Ascending aorta (tissue), 2 donors: Measurements from ENCODE around the gene SPAG17. TPM values are rescaled to one million over a fixed set of nuclear protein-coding genes. Genes with fewer than 3 reads are reported as not detected.

Experiments used
- DNase-seq, 2 donors: peaks; one replicate each; pipeline ENCODE4 v3.0.0-alpha.2; 2019; ENCODE audit warnings: low spot score in 2 of 2
- H3K27ac ChIP-seq, 2 donors: fragments of 200-600 bp; sonication (generic); one replicate each; pipeline ENCODE4 v1.5.1; 2016 to 2017; ENCODE audit warnings: mild to moderate bottlenecking in 1 of 2
- H3K27me3 ChIP-seq: fragments of 200-600 bp; sonication (generic); one replicate; pipeline ENCODE4 v1.5.1; 2017
- H3K36me3 ChIP-seq, 2 donors: fragments of 200-600 bp; sonication (generic); one replicate each; pipeline ENCODE4 v1.5.1; 2016
- H3K4me1 ChIP-seq, 2 donors: fragments of 200-600 bp; sonication (generic); one replicate each; pipeline ENCODE4 v1.5.1; 2016 to 2017; ENCODE audit warnings: mild to moderate bottlenecking in 1 of 2
- H3K4me3 ChIP-seq, 2 donors: fragments of 200-600 bp; sonication (generic); one replicate each; pipeline ENCODE4 v1.5.1; 2016 to 2017; ENCODE audit warnings: mild to moderate bottlenecking in 1 of 2
- H3K9me3 ChIP-seq, 2 donors: fragments of 200-600 bp; sonication (generic); one replicate each; pipeline ENCODE4 v1.5.1; 2016
- CTCF ChIP-seq, 3 experiments: fragments of 200-600 bp in 2 of 3; fragments of 450-650 bp in 1 of 3; sonication (generic) in 2 of 3; IDR thresholded peaks; one replicate each; pipeline ENCODE4 v1.5.1; 2016 to 2019; ENCODE audit warnings: antibody characterized with exemption in 3 of 3, mild to moderate bottlenecking in 1 of 3, moderate library complexity in 1 of 3
- intact Hi-C: fragments of 100-400 bp; cut with DNase I; formaldehyde crosslinking; loops from one replicate; pipeline ENCODE4 v1.15.1; 2023
- total RNA-seq: library from RNA; depleted of rRNA; stranded (reverse); fragments of >200 nt; gene quantifications from one replicate; pipeline ENCODE4 v1.1.0, GENCODE V29; 2016

SPAG17 gene
- total RNA-seq, 1 donor from 2014 or later: not detected

- no peak overlapping the region for H3K27ac ChIP-seq
- H3K36me3 ChIP-seq: no peaks in the 10 kb centered on the region
- H3K4me1 ChIP-seq: no peaks in the 10 kb centered on the region
- H3K9me3 ChIP-seq: no peaks in the 10 kb centered on the region
- DNase-seq: no peak
- H3K4me3 ChIP-seq: no peak overlapping the region
- no peaks in the 10 kb centered on the region for H3K27me3 ChIP-seq
- intact Hi-C loops: no loop called here
- no peak for TF ChIP-seq CTCF (IDR thresholded peaks at IDR 0.05)
These were observed 203.4 kb downstream of the SPAG17 start for GRCh38 chr1:117981455-117982192.

- no peaks in the 10 kb centered on the region for H3K9me3 ChIP-seq
These were observed 208.6 kb downstream of the SPAG17 start for GRCh38 chr1:117976381-117976780.

GRCh38 chr1:117971777-117972176, 213.3 kb downstream of the SPAG17 start:
- intact Hi-C loops: no loop called here
- TF ChIP-seq CTCF (IDR thresholded peaks at IDR 0.05): no peak
- Histone ChIP-seq H3K9me3 (no peaks in the 10 kb centered on the region), H3K4me1 (no peaks in the 10 kb centered on the region), H3K36me3 (no peaks in the 10 kb centered on the region), H3K4me3 (no peak overlapping the region), H3K27me3 (no peaks in the 10 kb centered on the region), H3K27ac (no peak overlapping the region)
- no peak for DNase-seq

More at GRCh38 chr1:117976381-117976780, 208.6 kb downstream of the SPAG17 start:
- Histone ChIP-seq H3K27me3 (no peaks in the 10 kb centered on the region), H3K36me3 (no peaks in the 10 kb centered on the region), H3K4me3 (no peak overlapping the region), H3K4me1 (no peaks in the 10 kb centered on the region), H3K27ac (no peak overlapping the region)
- intact Hi-C loops: no loop called here
- TF ChIP-seq CTCF (IDR thresholded peaks at IDR 0.05): no peak
- DNase-seq: no peak

GRCh38 chr1:117970252-117970651, 214.8 kb downstream of the SPAG17 start:
- no peaks in the 10 kb centered on the region for H3K36me3 ChIP-seq
- no peaks in the 10 kb centered on the region for H3K4me1 ChIP-seq
- intact Hi-C loops: no loop called here
- TF ChIP-seq CTCF (IDR thresholded peaks at IDR 0.05): no peak
- H3K4me3 ChIP-seq: no peak overlapping the region
- H3K9me3 ChIP-seq: no peaks in the 10 kb centered on the region
- no peak for DNase-seq
- no peak overlapping the region for H3K27ac ChIP-seq
- no peaks in the 10 kb centered on the region for H3K27me3 ChIP-seq

- Histone ChIP-seq H3K4me3 (no peak overlapping the region), H3K9me3 (no peaks in the 10 kb centered on the region), H3K36me3 (no peaks in the 10 kb centered on the region), H3K27ac (no peak overlapping the region), H3K4me1 (no peaks in the 10 kb centered on the region), H3K27me3 (no peaks in the 10 kb centered on the region)
- intact Hi-C loops: no loop called here
- DNase-seq: no peak
- no peak for TF ChIP-seq CTCF (IDR thresholded peaks at IDR 0.05)
These were observed 217.1 kb downstream of the SPAG17 start for GRCh38 chr1:117967881-117968280.
